Skeletal muscle tissue (tissue), 4 donors: Measurements from ENCODE around the gene ATP6V0B. TPM values are rescaled to one million over a fixed set of nuclear protein-coding genes. Genes with fewer than 3 reads are reported as not detected.
A peak's percentile ranks its signal among the peaks of the same experiment; 100 is the strongest.

Experiments
- H3K27ac ChIP-seq: one replicate; pipeline ENCODE4 v1.7.0; 2013; ENCODE audit warnings: mild to moderate bottlenecking, low read depth, low read length, inconsistent platforms
- H3K27me3 ChIP-seq, 3 donors: one replicate each; pipeline ENCODE4 v1.7.0; 2013; ENCODE audit warnings: low read length in 3 of 3; ENCODE audit not compliant: control insufficient read depth in 3 of 3, insufficient read depth in 3 of 3
- H3K36me3 ChIP-seq, 3 donors: one replicate each; pipeline ENCODE4 v1.7.0; 2013; ENCODE audit warnings: low read length in 3 of 3; ENCODE audit not compliant: control insufficient read depth in 3 of 3, insufficient read depth in 3 of 3
- H3K4me1 ChIP-seq, 3 donors: one replicate each; pipeline ENCODE4 v1.7.0; 2013; ENCODE audit warnings: low read length in 3 of 3, mild to moderate bottlenecking in 3 of 3; ENCODE audit not compliant: control insufficient read depth in 3 of 3, insufficient read depth in 3 of 3
- H3K4me3 ChIP-seq, 3 donors: one replicate each; pipeline ENCODE4 v1.7.0; 2013; ENCODE audit warnings: low read length in 3 of 3
- H3K9ac ChIP-seq, 3 donors: one replicate each; pipeline ENCODE4 v1.7.0; 2013; ENCODE audit warnings: low read length in 3 of 3, mild to moderate bottlenecking in 3 of 3, moderate library complexity in 2 of 3, low read depth in 1 of 3
- H3K9me3 ChIP-seq, 3 donors: one replicate each; pipeline ENCODE4 v1.7.0; 2013; ENCODE audit warnings: low read length in 3 of 3; ENCODE audit not compliant: control insufficient read depth in 3 of 3
- total RNA-seq: library from RNA; depleted of rRNA; stranded (reverse); fragments of >200 nt; gene quantifications from one replicate; pipeline ENCODE4 v1.2.3, GENCODE V29; 2014
- donor health status: Osteomylitis.

Gene ATP6V0B
- total RNA-seq, 1 donor from 2014 or later: 73.1 TPM

GRCh38 chr1:43976890-43977289 lies 2.1 kb downstream of the ATP6V0B start:
- Histone ChIP-seq H3K27me3 (no peaks in the 10 kb centered on the region), H3K27ac (no peak overlapping the region), H3K4me1 (peaks cover 55 to 78% (median 70%) of the 10 kb centered on the region in 3 donors), H3K36me3 (peaks cover 26 to 35% (median 30%) of the 10 kb centered on the region in 3 donors), H3K9me3 (no peaks in the 10 kb centered on the region), H3K4me3 (no peak overlapping the region), H3K9ac (peak overlapping the region in 1 of 3 donors; percentile 94)

- H3K27me3 ChIP-seq: no peaks in the 10 kb centered on the region
- peak overlapping the region in 1 of 3 donors; percentile 16 for H3K9ac ChIP-seq
- H3K9me3 ChIP-seq: no peaks in the 10 kb centered on the region
- peak overlapping the region; percentile 19 for H3K27ac ChIP-seq
- H3K36me3 ChIP-seq: peaks cover 21 to 28% (median 27%) of the 10 kb centered on the region in 3 donors
- no peak overlapping the region for H3K4me3 ChIP-seq
- H3K4me1 ChIP-seq: peaks cover 51 to 71% (median 62%) of the 10 kb centered on the region in 3 donors
These were observed 2.9 kb downstream of the ATP6V0B start for GRCh38 chr1:43977376-43978263.

- Histone ChIP-seq H3K9ac (peak overlapping the region in 1 of 3 donors; percentile 16), H3K27ac (peak overlapping the region; percentile 19), H3K4me1 (peaks cover 51 to 65% (median 56%) of the 10 kb centered on the region in 3 donors)
These were observed 3.4 kb downstream of the ATP6V0B start for GRCh38 chr1:43978264-43978550.

GRCh38 chr1:43978551-43979260 lies 3.9 kb downstream of the ATP6V0B start, which contains the start of gene B4GALT2:
B4GALT2 (plus strand) TSS chr1:43979210; CDS start chr1:43981161, 1,951 bp downstream.
- Histone ChIP-seq H3K4me1 (peaks cover 49 to 60% (median 51%) of the 10 kb centered on the region in 3 donors), H3K27ac (peak within 1 kb of the TSS; percentile 25), H3K9ac (peak within 1 kb of the TSS; percentile 69 to 83 (median 71))

More at GRCh38 chr1:43978264-43978550, 3.4 kb downstream of the ATP6V0B start:
- Histone ChIP-seq H3K27me3 (no peaks in the 10 kb centered on the region), H3K9me3 (no peaks in the 10 kb centered on the region), H3K36me3 (peaks cover 20 to 27% (median 27%) of the 10 kb centered on the region in 3 donors), H3K4me3 (peak overlapping the region in 1 of 3 donors; percentile 71)

GRCh38 chr1:43979261-43979527 lies 4.4 kb downstream of the ATP6V0B start:
- Histone ChIP-seq H3K4me1 (peaks cover 45 to 55% (median 47%) of the 10 kb centered on the region in 3 donors), H3K4me3 (peak overlapping the region in 2 of 3 donors; percentile 74 to 75), H3K27me3 (no peaks in the 10 kb centered on the region), H3K27ac (no peak overlapping the region), H3K9ac (no peak overlapping the region), H3K9me3 (no peaks in the 10 kb centered on the region), H3K36me3 (peaks cover 20 to 27% (median 27%) of the 10 kb centered on the region in 3 donors)

More at GRCh38 chr1:43978551-43979260, 3.9 kb downstream of the ATP6V0B start, which contains the start of gene B4GALT2:
- Histone ChIP-seq H3K4me3 (peak within 1 kb of the TSS; percentile 56 to 75 (median 74)), H3K36me3 (peaks cover 20 to 27% (median 27%) of the 10 kb centered on the region in 3 donors), H3K27me3 (no peaks in the 10 kb centered on the region), H3K9me3 (no peaks in the 10 kb centered on the region)

- no peaks in the 10 kb centered on the region for H3K9me3 ChIP-seq
- peaks cover 42 to 51% (median 43%) of the 10 kb centered on the region in 3 donors for H3K4me1 ChIP-seq
- H3K27me3 ChIP-seq: no peaks in the 10 kb centered on the region
- H3K27ac ChIP-seq: peak overlapping the region; percentile 25
- peak overlapping the region; percentile 64 to 75 (median 71) for H3K9ac ChIP-seq
- peak overlapping the region; percentile 56 to 75 (median 74) for H3K4me3 ChIP-seq
- peaks cover 20 to 27% (median 27%) of the 10 kb centered on the region in 3 donors for H3K36me3 ChIP-seq
These were observed 4.9 kb downstream of the ATP6V0B start for GRCh38 chr1:43979528-43980254.

- peaks cover 38 to 47% (median 41%) of the 10 kb centered on the region in 3 donors for H3K4me1 ChIP-seq
- no peaks in the 10 kb centered on the region for H3K27me3 ChIP-seq
- peak overlapping the region; percentile 56 to 75 (median 74) for H3K4me3 ChIP-seq
- peaks cover 20 to 27% (median 27%) of the 10 kb centered on the region in 3 donors for H3K36me3 ChIP-seq
- H3K9ac ChIP-seq: peak overlapping the region; percentile 64 to 75 (median 71)
- no peaks in the 10 kb centered on the region for H3K9me3 ChIP-seq
- peak overlapping the region; percentile 25 for H3K27ac ChIP-seq
These were observed 5.7 kb downstream of the ATP6V0B start for GRCh38 chr1:43980255-43981134.

- Histone ChIP-seq H3K27ac (no peak overlapping the region), H3K36me3 (peaks cover 27% of the 10 kb centered on the region in 3 donors), H3K9ac (no peak overlapping the region), H3K9me3 (no peaks in the 10 kb centered on the region), H3K4me1 (peaks cover 31 to 41% (median 35%) of the 10 kb centered on the region in 3 donors), H3K4me3 (no peak overlapping the region), H3K27me3 (no peaks in the 10 kb centered on the region)
These were observed 6.4 kb downstream of the ATP6V0B start for GRCh38 chr1:43981135-43981491.

GRCh38 chr1:43981636-43982035 lies 6.9 kb downstream of the ATP6V0B start:
- no peaks in the 10 kb centered on the region for H3K9me3 ChIP-seq
- H3K9ac ChIP-seq: no peak overlapping the region
- H3K27ac ChIP-seq: no peak overlapping the region
- H3K36me3 ChIP-seq: peaks cover 23 to 25% (median 24%) of the 10 kb centered on the region in 3 donors
- peaks cover 27 to 36% (median 30%) of the 10 kb centered on the region in 3 donors for H3K4me1 ChIP-seq
- no peaks in the 10 kb centered on the region for H3K27me3 ChIP-seq
- H3K4me3 ChIP-seq: no peak overlapping the region
